Brain pericyte (primary cell): ENCODE measurements around the gene OR9A2.

Experiments used
- DNase-seq: peaks from one replicate; pipeline ENCODE4 v3.0.0-alpha.2; 2012; ENCODE audit warnings: low read depth, low spot score

OR9A2 gene

GRCh38 chr7:143027032-143027431 lies at the start of gene OR9A2:
Gene OR9A2, minus strand, starts transcription at chr7:143027132. Its CDS starts 0 bp downstream, at chr7:143027132.
- no peak for DNase-seq

- DNase-seq: no peak
Observed at GRCh38 chr7:143074141-143074540, 47.2 kb upstream of the OR9A2 start.

GRCh38 chr7:143073556-143073955 lies 46.6 kb upstream of the OR9A2 start:
- no peak for DNase-seq

GRCh38 chr7:143069912-143070500 lies 43.1 kb upstream of the OR9A2 start:
- no peak for DNase-seq

GRCh38 chr7:143068446-143068845 lies 41.5 kb upstream of the OR9A2 start:
- DNase-seq: no peak

GRCh38 chr7:143063741-143064140 lies 36.8 kb upstream of the OR9A2 start:
- no peak for DNase-seq

GRCh38 chr7:143055754-143056153 lies 28.8 kb upstream of the OR9A2 start:
- no peak for DNase-seq

GRCh38 chr7:143054621-143055020 lies 27.7 kb upstream of the OR9A2 start:
- DNase-seq: no peak

- no peak for DNase-seq
Observed at GRCh38 chr7:143052041-143052440, 25.1 kb upstream of the OR9A2 start, which contains the start of gene OR6V1. Gene OR6V1, plus strand, starts transcription at chr7:143052341. Its CDS starts 0 bp downstream, at chr7:143052341.

GRCh38 chr7:143050931-143051330 lies 24.0 kb upstream of the OR9A2 start:
- no peak for DNase-seq

GRCh38 chr7:143049362-143049761 lies 22.4 kb upstream of the OR9A2 start:
- no peak for DNase-seq

- DNase-seq: no peak
Observed at GRCh38 chr7:143048827-143049226, 21.9 kb upstream of the OR9A2 start.

- DNase-seq: no peak
Observed at GRCh38 chr7:143047326-143047725, 20.4 kb upstream of the OR9A2 start.

- DNase-seq: no peak
Observed at GRCh38 chr7:143046426-143046851, 19.5 kb upstream of the OR9A2 start.

GRCh38 chr7:143043391-143043790 lies 16.5 kb upstream of the OR9A2 start:
- no peak for DNase-seq

GRCh38 chr7:143042790-143043271 lies 15.9 kb upstream of the OR9A2 start:
- no peak for DNase-seq

GRCh38 chr7:143042159-143042789 lies 15.3 kb upstream of the OR9A2 start:
- DNase-seq: no peak

- no peak for DNase-seq
Observed at GRCh38 chr7:143041346-143041745, 14.4 kb upstream of the OR9A2 start.

GRCh38 chr7:143040209-143040715 lies 13.3 kb upstream of the OR9A2 start:
- no peak for DNase-seq

- DNase-seq: no peak
Observed at GRCh38 chr7:143038635-143039034, 11.7 kb upstream of the OR9A2 start.

- DNase-seq: no peak
Observed at GRCh38 chr7:143027683-143028082, 751 bp upstream of the OR9A2 start.

GRCh38 chr7:143025371-143025770 lies 1.6 kb downstream of the OR9A2 start:
- no peak for DNase-seq

- no peak for DNase-seq
Observed at GRCh38 chr7:143023047-143023446, 3.9 kb downstream of the OR9A2 start.
